HG03575 (cell line): Measurements from ENCODE around the gene ANKRD13B.

Experiments used
- ATAC-seq: cut with Tn5 transposase; IDR thresholded peaks from one replicate; pipeline ENCODE4 v1.9.1; 2021; ENCODE audit not compliant: unreplicated experiment, insufficient number of reproducible peaks, low FRiP score; ENCODE audit errors: extremely low read depth

ANKRD13B gene

DNA sequence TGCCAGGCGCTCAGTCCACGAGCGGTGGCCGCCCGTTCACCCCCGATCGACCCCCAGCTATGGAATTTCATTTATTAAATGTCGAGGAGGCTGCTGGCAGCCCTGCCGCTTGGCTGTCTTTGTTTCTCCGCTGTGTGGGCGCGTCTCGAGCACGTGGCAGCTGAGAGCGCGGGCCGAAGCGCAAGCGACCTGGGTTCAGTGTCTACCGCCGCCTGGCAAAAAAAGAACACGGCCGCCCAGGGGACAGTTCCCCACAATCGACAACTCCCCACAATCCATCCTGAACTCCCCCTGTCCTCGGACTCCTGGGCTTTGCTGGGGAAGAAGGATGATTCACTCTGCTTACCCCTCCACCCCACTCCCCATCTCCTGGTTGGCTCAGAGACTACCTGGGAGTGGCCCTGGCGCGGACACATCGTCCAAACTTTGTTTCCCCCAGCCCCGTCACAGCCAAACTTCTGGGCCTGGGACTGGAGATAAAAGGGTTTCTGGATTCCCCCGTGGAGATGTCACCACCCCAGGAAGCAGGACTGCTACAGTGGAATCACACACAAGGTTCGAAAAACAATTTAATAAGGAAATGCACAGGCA lies 1.7 kb upstream of the ANKRD13B start:
- no peak for ATAC-seq

DNA sequence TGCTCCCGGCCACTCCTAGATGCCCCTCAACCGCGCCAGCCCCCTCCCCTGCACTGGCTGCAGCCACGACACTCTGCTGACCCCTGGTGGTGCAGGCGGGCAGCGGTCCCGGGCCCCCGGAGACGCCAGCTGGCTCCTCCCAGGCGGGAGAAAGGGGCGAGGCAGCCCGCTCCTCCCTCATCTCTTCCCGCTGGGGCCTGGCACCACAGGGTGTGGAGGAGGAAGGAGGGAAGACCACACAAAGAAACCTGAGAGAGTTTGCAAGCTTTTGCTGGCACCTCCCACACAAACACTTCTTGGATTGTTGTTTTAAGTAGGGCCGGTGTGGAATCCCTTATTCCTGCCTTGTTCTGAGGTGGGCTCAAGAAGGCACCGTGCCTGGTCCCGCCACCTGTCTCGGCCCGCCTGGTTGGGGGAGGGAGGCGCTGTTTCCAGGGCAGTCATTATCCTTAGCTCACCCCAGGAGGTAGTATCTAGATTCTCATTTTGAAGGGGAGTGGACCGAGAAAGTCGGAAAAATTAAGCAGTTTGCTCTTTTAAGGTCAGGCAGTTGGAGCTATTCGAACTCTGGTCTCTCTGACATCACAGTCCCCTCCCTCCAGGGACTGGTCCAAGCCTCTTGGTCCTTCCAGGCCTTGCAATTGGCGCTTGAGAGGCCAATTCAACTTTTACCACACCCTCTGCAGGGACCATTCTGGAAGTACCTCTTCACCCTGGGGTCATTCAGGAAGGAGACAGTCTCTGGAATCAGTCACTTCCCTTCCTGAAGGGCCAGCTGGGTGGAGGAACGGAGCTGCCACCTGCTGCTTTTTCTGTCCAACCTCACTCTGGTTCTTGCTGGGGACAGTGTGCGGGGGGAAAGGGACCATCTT lies 959 bp upstream of the ANKRD13B start:
- no peak for ATAC-seq

DNA sequence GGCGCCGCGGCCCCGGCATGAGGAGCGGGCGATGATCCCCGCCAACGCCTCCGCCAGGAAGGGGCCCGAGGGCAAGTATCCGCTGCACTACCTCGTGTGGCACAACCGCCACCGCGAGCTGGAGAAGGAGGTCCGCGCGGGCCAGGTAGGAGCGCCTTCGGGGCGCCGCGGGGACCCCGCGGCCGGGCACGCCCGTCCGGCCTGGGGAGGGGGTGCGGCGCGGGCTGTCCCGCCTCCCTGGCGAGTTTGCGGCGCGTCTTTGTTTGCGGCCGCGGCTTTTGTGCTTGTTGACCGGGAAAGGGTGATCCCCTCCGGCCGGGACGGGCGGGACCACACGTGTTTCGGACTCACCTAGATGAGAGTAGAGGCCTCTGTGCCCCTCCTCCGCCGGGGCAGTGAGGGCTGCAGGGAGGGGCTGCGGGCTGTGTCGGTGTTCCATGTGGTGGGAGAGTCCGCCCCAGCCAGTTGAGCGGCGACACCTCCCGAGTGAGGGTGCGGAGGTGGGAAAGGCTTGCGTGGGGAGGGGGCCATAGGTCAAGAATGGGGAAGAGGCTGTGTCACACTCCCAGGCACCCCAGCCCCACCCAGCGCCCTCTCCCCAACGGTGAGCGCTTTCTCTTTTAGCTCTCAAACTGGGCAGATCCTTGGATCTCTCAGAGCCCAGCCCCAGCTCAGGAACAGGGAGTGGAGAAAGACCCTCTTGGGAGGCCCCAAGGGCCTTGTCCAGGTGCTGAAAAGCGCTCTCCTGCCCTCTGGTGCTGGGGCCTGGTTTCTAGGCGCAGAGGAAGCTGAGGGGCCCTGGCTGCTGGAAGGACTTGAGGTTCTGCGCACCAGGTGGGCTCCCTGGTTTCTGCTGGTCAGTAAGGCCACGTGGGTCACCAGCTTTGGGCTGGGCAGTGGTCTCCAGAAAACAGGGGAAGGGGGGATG lies 923 bp downstream of the ANKRD13B start:
- no peak for ATAC-seq

DNA sequence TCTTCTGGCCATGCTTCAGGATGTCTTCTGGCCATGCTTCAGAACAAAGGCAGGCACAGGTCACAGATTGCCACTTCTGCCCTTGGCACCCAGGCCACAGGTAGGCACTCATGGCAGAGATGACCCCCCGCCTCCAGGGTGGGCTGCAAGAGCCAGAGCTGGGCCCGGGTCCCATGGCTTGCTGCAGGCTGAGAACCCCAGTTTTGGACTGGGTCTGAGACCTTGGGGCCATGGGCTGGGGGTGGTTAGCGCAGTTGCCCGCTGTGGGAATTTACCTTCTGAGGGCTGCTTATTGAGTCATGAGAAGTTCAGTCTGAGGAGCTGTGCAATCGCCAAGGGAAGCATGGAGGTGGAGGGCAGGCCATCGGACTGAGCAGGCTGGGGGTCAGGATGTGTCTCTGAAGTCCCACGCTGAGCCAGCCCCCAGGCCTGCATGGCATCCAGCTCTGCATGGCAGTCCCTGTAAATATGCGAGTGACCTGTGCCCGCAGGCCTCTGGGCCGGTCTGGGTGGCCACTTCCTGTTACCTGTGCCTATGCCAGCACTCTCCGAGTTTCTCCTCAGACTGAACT lies 1.7 kb downstream of the ANKRD13B start:
- ATAC-seq, result no peak

DNA sequence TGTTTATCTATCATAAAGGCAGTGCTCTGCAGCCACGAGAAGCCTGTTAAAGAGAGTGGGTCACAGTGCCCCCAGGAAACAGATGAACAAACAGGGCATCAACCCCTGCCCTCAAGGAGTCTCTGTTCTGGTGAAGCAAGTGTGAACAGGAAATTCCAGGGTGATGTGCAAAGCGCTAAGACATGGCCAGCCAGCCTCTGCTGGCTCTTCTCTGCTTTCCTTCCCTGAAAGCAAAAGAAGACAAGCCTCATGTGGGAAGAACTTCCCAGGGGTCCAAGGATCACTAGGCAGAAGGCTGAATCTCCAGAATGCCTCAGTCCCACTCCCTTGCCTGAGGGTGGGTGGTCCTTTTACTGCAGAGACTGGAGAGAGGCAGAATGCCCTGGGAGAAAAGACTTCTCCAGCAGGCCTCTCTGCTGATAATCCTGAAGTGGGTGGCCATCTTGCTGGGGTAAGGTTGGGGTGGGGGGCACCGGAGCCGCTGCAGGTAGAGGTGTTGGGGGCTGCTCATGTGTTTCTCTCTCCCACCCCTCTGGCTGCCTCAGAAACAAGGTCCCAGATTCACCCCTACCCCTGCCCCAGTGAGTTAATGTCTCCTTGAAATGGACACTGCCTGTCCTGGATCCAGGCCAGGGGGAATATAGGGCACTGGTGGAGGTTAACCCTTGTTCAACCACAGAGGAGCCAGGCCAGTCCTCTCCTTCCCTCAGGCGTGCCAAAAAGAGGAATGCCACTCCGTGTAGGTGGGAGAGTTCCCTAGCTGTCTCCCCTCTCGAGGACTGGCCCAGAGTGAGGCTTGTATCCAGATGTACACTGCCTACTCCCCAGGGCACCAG lies 2.4 kb downstream of the ANKRD13B start:
- no peak for ATAC-seq

DNA sequence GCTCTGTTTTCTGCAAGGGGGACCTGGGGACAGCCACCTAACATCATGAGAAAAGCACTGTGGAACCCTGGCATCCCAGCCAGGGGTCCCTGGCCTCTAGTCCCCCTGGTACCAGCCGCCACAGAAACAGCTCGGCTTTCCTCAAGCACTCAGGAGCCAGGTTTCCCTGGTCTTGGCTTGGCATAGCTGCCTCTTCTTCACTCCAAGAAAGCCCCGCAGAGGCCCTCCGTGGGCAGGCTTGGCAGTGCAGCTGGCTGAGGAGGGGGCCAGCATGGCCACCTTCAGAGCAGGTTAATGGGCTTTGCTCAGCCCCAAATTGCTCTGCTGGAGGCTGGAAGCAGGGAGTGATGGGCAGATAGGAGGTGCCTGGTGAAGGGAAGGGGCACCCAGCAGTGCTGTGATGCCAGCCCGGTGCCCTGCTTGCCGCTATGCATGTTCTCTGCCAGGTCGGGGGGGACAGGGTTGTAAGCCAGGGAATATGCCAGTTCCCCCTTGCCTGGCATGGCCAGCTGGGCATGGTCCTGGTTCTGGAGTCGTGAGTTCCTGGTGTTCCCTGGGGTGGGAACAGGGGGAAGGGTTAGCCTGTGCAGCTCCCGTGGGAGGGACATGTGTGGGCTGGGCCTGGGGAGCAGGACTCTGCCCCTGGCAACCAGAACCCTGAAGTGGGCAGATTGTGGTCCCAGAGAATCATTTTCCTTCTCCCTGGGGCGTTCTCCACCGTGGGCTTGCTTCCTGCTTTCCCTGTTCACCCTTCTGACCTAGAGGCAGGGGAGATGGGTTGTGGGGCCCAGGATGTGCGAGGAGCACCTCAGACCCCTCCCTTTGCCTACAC lies 3.2 kb downstream of the ANKRD13B start:
- ATAC-seq, result no peak

DNA sequence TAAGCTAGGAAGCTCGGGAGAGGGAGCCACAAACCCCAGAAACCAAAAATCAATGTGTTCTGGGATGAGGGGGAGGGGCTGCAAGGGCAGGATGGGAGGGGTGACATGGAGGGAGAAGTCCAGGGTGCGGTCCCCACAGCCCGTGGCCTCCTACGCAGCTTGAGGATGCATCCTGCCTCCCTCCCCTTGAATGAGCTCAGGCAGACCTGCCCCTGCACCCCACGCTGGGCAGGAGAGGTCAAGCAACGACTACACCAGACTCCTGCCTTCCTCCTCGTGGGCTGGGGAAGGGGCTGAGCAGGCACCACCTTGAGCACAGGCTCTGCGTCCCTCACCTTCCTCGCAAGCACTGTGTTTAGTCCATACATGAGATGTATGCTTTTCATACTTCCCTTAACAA lies 3.9 kb downstream of the ANKRD13B start:
- no peak for ATAC-seq

DNA sequence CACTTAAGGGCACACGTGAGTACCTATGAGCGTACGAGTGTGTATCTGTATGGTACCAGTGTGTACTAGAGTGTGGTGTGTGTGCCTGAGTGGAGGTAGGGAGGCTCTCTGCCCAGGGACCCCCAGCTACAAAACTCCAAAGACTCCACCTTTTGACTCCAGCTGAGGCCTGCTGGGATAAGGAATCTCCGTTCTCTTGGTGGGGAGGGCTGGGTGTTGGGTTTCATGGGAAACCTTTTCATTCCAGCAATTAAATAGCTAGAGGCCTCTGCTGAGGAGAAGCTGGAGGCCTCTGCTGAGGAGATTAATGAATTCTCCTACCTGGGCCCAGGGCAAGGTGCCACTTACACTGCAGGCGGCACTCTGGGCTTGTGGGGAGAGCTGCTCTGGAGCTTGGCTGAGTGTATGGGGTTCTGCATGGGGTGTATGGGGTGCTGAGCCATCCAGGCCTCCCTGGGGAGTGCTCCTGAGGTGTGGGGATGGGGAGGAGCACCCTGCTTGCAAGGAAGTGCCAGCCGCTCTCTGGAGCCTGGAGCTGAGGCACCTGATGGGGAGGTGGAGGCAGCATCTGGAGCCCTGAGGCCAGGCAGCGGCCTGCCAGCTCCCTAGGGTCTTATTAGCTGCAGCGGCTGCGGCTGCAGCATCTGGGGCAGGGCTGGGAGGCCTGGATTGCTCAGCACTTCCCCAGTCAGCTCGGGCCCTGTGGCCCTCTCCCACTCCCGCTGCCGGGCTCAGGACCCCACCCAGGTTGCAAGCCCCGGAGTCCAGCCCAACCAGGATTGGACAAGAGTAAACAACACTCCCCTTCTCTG lies 4.6 kb downstream of the ANKRD13B start:
- no peak for ATAC-seq

DNA sequence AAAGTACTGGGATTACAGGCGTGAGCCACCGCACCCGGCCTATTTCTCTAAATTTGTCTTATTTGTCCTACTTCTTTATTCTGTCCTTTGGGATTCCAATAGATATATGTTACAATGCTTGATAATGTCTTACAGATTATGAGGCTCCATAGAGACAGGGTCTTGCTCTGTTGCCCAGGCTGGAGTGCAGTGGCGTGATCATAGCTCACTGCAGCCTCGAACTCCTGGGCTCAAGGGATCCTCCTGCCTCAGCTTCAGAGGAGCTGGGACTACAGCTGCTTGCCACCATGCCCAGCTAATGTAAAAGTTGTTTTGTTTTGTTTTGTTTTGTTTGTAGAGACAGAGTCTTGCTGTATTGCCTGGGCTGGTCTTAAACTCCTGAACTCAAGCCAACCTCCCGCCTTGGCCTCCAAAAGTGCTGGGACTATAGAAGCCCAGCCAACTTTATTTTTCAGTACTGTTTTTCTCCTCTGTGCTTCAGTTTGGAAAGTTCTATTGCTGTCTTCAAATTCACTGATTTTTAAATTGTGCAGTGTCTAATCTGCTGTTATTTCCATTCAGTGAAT lies 10.3 kb downstream of the ANKRD13B start:
- no peak for ATAC-seq

DNA sequence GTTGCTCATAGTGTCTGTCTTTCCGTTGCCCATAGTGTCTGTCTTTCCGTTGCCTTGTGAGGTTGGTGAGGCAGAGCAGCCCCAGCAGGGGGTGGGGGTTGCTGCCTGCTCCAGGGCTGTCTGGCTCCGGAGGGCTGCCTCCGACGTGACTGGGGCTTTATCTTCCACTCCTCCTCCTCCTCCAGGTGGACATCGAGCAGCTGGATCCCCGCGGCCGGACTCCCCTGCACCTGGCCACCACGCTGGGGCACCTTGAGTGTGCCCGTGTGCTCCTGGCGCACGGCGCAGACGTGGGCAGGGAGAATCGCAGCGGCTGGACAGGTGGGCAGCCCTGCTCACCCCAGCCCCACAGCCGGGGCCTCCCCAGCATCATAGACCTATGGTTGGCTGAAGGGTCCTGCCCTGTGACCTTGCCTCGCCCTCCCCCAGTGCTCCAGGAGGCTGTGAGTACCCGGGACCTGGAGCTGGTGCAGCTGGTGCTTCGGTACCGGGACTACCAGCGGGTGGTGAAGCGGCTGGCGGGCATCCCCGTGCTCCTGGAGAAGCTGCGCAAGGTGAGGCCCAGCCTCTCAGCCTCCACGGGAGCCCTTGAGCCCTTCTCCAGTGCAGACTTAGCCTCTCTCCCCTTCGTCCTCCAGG lies 14.7 kb downstream of the ANKRD13B start:
- ATAC-seq, result no peak

DNA sequence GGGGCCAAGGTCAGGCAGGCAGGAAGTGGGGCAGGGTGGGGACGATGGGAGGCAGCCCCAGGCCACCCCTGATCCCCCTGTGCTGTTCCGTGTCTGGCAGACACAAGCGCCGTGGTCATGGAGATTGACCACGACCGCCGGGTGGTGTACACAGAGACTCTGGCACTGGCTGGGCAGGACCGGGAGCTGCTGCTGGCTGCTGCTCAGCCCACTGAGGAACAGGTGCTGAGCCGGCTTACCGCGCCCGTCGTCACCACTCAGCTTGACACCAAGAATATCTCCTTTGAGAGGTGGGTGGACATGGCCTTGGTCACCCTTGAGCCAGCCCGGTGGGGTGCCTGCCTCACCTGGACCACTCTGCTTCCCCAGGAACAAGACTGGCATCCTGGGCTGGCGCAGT lies 16.1 kb downstream of the ANKRD13B start:
- ATAC-seq, result no peak

DNA sequence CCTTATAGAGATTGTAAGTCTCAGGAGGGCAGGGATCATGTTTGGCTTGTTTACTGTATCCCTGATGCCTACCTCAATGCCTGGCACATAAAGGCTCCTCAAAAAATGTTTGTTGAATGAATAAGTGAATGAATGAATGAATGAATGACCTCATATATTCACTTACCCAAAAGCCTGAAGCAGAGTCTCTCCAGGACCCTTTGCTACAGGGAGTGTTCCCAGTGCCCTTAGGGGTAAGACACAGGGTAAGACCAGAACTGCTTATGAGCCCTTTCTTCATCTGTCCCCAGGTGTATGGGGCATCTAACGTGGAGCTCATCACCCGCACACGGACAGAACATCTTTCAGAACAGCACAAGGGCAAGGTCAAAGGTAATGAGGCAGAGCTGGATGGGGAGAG lies 17.5 kb downstream of the ANKRD13B start:
- no peak for ATAC-seq

DNA sequence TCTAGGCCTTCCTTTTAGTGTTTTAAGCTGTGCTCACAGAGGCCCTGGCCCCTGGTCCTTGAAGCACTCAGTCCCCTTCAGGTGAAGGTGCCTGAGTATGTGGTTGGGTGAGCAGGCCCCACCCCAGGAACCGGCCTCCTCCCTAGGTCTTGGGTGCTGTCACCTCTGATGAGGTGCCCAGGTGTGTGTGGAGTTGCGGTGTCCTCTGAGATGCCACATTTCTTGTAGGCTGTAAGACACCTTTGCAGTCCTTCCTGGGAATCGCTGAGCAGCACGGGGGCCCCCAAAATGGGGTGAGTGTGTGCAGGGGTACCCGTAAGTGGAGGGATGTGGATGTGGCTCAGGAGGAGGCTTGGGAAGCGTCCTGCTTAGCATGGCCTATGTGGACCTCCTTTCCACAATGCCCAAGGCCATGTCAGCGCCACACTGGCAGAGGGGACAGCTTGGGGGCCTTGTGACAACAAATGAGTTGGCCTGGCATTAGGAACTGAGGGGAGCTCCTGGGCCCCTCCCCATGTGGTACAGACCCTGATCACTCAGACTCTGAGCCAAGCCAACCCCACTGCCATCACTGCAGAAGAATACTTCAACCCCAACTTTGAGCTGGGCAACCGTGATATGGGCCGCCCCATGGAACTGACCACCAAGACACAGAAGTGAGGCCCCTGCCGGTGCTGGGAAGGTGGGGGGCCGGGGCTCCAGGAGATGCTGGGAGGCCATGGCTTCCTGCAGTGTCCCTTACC lies 18.6 kb downstream of the ANKRD13B start:
- no peak for ATAC-seq

DNA sequence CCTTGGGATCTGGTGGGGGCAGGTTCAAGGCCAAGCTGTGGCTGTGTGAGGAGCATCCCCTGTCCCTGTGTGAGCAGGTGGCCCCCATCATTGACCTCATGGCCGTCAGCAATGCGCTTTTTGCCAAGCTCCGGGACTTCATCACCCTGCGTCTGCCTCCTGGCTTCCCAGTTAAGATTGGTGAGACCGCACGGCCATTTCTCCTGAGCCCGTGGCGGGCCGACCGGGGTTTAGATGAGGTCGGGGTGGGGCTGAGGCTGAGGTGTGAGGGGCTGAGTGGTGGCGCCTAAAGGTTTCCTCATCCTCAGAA lies 19.1 kb downstream of the ANKRD13B start:
- no peak for ATAC-seq

DNA sequence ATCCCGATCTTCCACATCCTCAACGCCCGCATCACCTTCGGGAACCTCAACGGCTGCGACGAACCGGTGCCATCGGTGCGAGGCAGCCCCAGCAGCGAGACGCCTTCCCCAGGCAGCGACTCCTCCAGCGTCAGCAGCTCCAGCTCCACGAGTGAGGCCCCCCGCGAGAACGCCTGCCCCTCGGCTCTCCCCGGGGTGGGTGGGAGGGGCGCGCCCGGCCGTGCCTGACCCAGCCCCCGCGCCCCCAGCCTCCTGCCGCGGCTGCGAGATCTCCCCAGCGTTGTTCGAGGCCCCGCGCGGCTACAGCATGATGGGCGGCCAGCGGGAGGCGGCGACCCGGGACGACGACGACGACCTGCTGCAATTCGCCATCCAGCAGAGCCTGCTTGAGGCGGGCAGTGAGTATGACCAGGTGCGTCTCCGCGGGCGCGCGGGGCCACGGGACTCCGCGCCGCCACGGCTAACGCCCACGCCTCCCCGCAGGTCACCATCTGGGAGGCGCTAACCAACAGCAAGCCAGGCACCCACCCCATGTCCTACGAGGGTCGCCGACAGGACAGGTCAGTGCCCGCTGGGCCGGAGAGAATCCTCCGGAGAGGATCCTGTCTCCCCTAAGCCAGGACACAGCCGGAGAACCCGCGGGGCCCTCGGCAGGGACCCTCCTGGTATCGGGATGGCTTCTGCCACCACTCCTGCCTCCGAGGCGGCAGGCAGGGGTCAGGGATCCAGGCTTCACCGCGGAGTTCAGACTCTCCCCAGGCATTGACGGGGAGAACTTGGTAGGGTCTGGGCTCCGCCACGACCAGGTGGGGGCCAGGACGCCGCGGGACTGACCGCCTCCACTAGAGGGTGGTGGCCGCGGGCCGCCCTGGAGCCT lies 19.7 kb downstream of the ANKRD13B start:
- no peak for ATAC-seq
